OCI-LY3 (cell line): ENCODE measurements around the gene ZNF618.

ENCODE experiments used
- EZH2phosphoT487 ChIP-seq: fragments of 200-600 bp; shearing (Covaris generic); IDR thresholded peaks from 2 replicates; pipeline ENCODE4 v1.6.1; 2018; ENCODE audit warnings: antibody characterized with exemption, mixed run types, low read depth
- TF ChIP-seq, protein P1 (sequence below): fragments of 200-600, 300-600 bp; sonication (generic); IDR thresholded peaks from 2 replicates; pipeline ENCODE4 v1.5.1; 2014; ENCODE audit warnings: antibody characterized with exemption, low read length, low read depth

DNA sequence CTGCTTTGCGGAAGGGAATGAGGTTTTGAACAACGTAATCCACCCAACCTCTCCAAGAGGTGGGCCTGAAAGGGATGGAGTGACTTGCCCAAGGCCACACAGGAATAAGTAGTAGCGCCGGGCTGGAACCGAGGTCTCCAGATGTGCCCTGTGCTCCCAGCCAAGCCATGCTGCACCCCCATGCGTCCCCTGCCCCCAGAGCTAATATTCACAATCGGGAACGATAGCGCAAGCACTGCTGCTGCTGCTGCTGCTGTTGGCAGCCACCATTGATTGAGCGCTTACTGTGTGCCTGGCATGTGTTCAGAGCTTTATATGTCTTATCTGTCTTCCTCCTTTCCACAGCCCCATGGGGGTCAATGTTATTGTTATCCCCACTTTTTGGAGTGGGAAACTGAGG is 158.1 kb downstream of the ZNF618 start:
- TF ChIP-seq, protein P1, sequence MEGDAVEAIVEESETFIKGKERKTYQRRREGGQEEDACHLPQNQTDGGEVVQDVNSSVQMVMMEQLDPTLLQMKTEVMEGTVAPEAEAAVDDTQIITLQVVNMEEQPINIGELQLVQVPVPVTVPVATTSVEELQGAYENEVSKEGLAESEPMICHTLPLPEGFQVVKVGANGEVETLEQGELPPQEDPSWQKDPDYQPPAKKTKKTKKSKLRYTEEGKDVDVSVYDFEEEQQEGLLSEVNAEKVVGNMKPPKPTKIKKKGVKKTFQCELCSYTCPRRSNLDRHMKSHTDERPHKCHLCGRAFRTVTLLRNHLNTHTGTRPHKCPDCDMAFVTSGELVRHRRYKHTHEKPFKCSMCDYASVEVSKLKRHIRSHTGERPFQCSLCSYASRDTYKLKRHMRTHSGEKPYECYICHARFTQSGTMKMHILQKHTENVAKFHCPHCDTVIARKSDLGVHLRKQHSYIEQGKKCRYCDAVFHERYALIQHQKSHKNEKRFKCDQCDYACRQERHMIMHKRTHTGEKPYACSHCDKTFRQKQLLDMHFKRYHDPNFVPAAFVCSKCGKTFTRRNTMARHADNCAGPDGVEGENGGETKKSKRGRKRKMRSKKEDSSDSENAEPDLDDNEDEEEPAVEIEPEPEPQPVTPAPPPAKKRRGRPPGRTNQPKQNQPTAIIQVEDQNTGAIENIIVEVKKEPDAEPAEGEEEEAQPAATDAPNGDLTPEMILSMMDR = no peak
- TF ChIP-seq EZH2phosphoT487 = no peak
